ENCODE measurements around the gene TXNRD3. TPM values are rescaled to one million over a fixed set of nuclear protein-coding genes. Genes with fewer than 3 reads are reported as not detected.

The TXNRD3 gene
- total RNA-seq, 4 donors from 2014 or later: 10.9 to 19.2 (median 13.4) TPM

DNA sequence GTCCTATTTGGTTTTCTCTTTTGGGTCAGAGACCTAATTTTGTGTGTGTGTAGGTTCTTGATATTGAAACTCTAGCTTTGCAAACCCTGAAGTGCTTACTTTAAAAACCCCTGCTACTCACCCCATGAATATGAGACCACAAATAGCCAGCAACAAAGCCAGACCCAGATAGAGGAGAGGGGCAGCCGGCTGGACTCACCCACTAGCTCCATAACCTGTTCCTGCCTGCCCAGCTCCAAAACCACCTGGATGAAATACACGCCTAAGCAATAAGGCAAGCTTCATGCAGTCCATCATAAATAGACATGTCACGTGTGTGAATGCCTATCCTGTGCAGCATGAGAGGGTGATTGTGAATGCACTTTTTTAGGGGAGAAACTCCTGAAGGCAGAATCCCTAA lies 3.7 kb upstream of the TXNRD3 start:
- TF ChIP-seq, protein P1, sequence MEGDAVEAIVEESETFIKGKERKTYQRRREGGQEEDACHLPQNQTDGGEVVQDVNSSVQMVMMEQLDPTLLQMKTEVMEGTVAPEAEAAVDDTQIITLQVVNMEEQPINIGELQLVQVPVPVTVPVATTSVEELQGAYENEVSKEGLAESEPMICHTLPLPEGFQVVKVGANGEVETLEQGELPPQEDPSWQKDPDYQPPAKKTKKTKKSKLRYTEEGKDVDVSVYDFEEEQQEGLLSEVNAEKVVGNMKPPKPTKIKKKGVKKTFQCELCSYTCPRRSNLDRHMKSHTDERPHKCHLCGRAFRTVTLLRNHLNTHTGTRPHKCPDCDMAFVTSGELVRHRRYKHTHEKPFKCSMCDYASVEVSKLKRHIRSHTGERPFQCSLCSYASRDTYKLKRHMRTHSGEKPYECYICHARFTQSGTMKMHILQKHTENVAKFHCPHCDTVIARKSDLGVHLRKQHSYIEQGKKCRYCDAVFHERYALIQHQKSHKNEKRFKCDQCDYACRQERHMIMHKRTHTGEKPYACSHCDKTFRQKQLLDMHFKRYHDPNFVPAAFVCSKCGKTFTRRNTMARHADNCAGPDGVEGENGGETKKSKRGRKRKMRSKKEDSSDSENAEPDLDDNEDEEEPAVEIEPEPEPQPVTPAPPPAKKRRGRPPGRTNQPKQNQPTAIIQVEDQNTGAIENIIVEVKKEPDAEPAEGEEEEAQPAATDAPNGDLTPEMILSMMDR (IDR thresholded peaks at IDR 0.05; ENCODE audit: low read depth): no peak

DNA sequence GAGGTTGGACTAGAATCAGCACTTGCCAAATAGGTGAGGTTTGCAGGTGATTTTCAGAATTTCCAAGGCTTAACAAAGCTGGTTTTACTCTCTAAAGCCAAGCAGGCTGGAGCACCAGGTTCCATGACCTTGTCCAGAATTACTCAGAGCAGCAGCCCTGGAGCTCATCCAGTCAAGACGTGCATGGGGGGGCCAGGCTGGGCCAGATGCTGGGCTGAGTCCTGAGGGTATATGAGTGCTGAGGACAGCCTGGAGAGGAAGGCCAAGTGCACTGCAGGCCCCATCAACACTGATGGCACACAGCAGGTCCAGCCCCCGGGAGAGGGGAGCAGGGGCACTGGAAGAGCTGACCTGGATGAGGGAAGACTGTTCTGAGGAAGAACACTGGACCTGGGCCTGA lies 3.0 kb upstream of the TXNRD3 start:
- TF ChIP-seq, protein P1 (IDR thresholded peaks at IDR 0.05; ENCODE audit: low read depth): no peak

DNA sequence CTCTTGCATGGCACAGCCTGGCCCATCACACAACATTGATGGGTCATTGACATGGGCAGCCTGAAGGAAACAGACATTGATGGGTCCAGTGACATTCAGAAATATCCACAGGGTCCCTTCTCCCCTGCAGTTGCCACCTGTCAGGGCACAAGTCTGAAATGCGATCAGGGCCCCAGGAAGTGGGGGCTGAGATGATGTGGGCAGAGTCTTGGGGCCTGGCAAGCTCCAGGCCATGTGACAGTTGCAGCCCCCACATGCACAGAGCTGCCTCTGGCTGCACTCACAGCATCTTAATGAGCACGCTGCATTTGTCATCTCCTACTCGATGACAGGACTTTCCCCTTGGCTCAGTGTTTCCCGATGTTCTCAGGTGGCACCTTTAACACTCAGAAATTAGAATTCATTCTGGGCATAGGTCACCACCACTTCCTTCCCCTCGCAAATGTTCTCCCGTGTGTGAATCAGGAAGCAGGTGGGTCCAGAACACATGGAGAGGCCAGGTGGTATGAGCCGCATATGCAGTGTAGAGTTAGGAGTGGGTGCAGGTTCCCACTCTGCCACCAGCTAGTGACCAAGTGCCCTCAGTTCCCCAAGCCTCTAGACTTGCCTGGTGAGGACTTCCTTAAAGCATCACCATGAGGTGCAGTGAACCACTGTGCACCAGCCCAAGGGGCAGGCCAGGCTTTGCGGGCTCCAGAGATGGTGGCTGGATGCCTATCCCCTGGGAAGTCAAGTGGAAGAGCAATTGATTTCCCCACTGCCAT lies 1.6 kb upstream of the TXNRD3 start:
- TF ChIP-seq, protein P1 (IDR thresholded peaks at IDR 0.05; ENCODE audit: low read depth): no peak

DNA sequence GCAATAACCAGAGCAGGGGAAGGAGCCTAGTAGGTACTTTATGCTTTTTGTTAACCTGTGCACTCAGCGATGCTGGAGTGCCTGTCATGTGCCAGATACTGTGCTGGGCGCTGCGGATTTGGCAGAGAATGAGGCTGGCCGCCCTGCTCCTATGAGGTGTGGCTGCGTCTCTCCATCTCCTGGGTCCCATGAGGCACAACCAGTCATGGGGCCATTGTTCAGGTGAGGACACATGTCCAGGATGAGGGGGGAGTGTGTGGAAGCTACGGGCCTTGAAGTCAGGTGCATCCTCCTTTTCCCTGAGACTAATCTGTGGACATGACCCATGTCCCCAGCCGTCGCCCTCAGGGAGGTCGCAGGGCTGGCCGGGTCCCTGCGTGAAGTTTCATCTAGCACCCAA lies 963 bp upstream of the TXNRD3 start:
- TF ChIP-seq, protein P1 (IDR thresholded peaks at IDR 0.05; ENCODE audit: low read depth): no peak

DNA sequence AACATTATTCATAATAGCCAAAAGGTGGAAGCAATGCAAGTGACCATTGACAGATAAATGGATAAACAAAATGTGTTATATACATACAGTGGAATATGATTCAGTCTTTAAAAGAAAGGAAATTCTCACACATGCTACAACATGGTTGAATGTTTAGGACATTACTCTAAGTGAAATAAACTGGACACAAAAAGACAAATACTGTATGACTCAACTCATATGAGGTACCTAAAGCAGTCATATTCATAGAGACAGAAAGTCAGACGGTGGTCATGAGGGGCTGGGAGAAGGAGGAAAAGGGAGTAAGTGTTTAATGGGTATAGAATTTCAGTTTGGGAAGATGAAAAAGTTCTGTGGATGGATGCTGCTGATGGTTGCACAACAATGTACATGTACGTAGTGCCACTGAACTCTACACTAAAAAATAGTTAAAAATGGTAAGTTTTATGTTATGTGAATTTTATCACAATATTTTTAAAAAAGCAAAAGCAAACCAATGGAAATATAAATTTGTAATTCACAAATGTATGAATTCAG lies 5.3 kb downstream of the TXNRD3 start:
- TF ChIP-seq, protein P1 (IDR thresholded peaks at IDR 0.05; ENCODE audit: low read depth): no peak

DNA sequence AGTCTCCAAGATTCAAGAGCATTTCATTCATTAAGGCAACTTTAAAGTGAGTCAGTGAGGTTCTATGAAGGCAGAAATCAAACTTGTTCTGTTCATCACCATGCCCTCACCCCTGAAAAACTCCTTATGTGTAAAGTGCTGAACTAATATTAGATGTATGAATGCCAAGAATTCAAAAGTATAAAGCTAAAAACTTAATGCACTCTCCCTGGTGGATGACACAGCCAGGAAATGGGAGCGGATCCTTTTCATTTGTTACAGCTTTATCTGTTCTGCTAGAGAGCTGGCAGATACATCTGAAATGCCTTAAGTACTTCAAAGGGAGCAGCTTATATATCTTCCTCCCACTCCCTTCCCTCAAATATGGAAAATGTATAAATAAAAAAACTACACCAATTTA lies 8.2 kb downstream of the TXNRD3 start:
- TF ChIP-seq, protein P1 (IDR thresholded peaks at IDR 0.05; ENCODE audit: low read depth): no peak

DNA sequence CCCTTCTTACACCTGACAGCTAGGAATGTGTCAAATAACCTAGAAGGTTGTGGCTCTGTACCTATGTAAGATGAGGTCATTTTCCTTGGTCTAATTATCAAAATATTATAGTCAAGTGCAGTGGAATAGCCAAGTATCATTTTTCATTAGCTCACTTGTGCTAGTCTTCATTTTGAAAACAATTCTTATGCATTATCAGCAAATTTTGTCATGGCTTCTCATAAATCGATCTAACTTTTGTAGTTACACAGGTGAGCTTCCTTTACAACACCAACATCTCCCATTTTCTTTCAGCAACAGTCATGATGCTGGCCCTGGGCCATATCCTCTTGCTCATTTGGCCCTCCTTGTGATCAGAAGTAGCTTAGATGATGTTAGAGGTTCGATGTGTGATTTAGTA lies 10.3 kb downstream of the TXNRD3 start:
- TF ChIP-seq, protein P1 (IDR thresholded peaks at IDR 0.05; ENCODE audit: low read depth): no peak
